BE2C (cell line): Measurements from ENCODE around the gene RAPGEF6.

Experiments
- DNase-seq: peaks from one replicate; pipeline ENCODE4 v3.0.0-alpha.2; 2020
- H3K27me3 ChIP-seq: fragments of 250-450 bp; sonication (Bioruptor Pico); 2 replicates; pipeline ENCODE4 v1.5.1; 2020; ENCODE audit warnings: mild to moderate bottlenecking
- H3K36me3 ChIP-seq: fragments of 250-450 bp; sonication (Bioruptor Pico); 2 replicates; pipeline ENCODE4 v1.5.1; 2020; ENCODE audit warnings: mild to moderate bottlenecking
- H3K4me1 ChIP-seq: fragments of 250-450 bp; sonication (Bioruptor Pico); 2 replicates; pipeline ENCODE4 v1.5.1; 2020
- H3K4me3 ChIP-seq: 2 replicates; pipeline ENCODE4 v1.5.1; 2011; ENCODE audit warnings: low read depth, low read length
- H3K9me3 ChIP-seq: fragments of 250-450 bp; sonication (Bioruptor Pico); 2 replicates; pipeline ENCODE4 v1.5.1; 2020
- TF ChIP-seq, protein P1 (sequence below): IDR thresholded peaks from 2 replicates; pipeline ENCODE4 v1.5.1; 2012; ENCODE audit warnings: mild to moderate bottlenecking, low read depth, low read length

Gene RAPGEF6

DNA sequence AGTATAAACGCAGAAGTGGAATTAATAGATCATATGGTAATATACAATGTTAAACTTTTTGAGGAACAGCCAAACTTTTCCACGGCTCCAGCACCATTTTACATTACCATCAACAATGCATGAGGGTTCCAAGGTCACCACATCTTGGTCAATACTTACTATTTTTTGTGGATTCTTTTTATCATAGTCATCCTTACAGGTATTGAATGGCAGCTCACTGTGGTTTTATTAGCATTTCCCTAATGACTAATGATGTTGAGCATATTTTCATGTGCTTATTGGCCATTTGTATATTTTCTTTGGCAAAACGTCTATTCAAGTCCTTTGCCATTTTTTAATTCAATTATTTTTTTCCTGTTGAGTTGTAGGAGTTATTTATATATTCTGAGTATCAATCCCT, 14.1 kb upstream of the RAPGEF6 start:
- peaks cover 20% of the 10 kb centered on the region for H3K36me3 ChIP-seq
- TF ChIP-seq, protein P1, sequence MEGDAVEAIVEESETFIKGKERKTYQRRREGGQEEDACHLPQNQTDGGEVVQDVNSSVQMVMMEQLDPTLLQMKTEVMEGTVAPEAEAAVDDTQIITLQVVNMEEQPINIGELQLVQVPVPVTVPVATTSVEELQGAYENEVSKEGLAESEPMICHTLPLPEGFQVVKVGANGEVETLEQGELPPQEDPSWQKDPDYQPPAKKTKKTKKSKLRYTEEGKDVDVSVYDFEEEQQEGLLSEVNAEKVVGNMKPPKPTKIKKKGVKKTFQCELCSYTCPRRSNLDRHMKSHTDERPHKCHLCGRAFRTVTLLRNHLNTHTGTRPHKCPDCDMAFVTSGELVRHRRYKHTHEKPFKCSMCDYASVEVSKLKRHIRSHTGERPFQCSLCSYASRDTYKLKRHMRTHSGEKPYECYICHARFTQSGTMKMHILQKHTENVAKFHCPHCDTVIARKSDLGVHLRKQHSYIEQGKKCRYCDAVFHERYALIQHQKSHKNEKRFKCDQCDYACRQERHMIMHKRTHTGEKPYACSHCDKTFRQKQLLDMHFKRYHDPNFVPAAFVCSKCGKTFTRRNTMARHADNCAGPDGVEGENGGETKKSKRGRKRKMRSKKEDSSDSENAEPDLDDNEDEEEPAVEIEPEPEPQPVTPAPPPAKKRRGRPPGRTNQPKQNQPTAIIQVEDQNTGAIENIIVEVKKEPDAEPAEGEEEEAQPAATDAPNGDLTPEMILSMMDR: no peak

DNA sequence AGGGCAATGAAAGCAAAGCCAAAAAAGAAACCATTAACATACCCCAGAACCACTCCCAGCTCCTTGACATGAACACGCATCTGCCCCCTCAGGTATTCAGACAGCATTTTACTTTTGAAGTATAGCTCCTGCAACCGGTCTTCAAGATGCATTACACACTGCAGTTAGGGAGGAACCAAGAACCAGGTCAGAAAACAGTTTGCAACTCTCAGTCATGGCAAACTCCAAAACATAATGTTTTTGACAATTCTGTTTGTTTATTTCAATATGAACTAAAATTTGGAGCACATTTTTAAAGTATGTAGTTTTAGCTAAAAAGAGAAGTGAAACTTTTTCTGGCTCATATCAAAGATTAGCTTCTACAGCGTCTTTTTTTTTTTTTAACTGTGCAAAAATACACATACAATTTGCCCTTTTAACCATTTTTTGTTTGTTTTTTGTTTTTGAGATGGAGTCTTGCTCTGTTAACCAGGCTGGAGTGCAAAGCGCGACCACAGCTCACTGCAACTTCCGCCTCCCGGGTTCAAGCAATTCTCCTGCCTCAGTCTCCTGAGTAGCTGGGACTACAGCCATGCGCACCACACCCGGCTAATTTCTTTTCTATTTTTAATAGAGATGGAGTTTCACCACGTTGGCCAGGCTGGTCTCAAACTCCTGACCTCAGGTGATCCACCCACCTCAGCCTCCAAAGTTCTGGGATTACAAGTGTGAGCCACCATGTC, 12.2 kb upstream of the RAPGEF6 start:
- H3K36me3 ChIP-seq: peaks cover 16% of the 10 kb centered on the region
- DNase-seq: no peak
- H3K4me3 ChIP-seq: no peak overlapping the region
- TF ChIP-seq, protein P1: no peak
- H3K4me1 ChIP-seq: no peaks in the 10 kb centered on the region
- no peaks in the 10 kb centered on the region for H3K9me3 ChIP-seq
- H3K27me3 ChIP-seq: no peaks in the 10 kb centered on the region

More for the DNA sequence above, 14.1 kb upstream of the RAPGEF6 start:
- no peaks in the 10 kb centered on the region for H3K9me3 ChIP-seq
- no peak for DNase-seq
- no peak overlapping the region for H3K4me3 ChIP-seq
- H3K27me3 ChIP-seq: no peaks in the 10 kb centered on the region
- H3K4me1 ChIP-seq: no peaks in the 10 kb centered on the region

DNA sequence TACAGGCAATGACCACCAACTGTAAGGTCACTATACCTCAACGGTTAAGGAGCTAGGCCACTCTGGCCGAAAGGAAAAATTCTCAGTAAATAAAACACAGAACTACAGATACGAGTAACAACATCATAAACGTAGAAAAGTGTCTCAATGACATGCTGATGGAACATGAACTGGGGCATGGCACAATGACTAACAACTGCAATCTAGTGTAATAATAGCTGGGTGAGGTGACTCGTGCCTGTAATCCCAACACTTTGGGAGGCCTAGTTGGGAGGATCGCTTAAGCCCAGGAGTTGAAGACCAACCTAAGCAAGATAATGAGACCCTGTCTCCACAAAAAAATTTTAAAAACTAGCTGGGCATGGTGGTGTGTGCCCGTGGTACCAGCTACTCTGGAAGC, 9.8 kb upstream of the RAPGEF6 start:
- H3K27me3 ChIP-seq: no peaks in the 10 kb centered on the region
- no peaks in the 10 kb centered on the region for H3K9me3 ChIP-seq
- peaks cover 2% of the 10 kb centered on the region for H3K36me3 ChIP-seq
- no peaks in the 10 kb centered on the region for H3K4me1 ChIP-seq
- no peak for DNase-seq
- no peak overlapping the region for H3K4me3 ChIP-seq
- TF ChIP-seq, protein P1: no peak

DNA sequence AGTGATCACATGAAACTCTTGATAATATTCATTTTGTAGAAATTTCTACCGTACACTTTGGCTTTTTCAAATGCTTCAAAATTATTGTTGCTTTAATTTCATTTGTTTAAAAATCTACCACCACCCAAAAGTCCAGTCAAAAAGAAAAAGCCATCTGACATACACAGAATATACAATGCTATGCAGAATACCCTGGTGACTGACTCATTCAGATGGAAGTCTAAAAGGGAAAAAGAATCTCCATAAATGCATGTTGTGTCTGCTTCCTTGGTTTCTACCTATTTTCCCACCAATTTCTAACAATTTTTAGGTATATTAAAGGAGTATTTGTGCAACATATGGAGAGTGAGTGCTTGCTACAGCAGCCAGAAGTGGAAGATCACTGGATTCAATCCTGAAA, 9.3 kb upstream of the RAPGEF6 start:
- no peaks in the 10 kb centered on the region; the same call in none of the 2 replicates for H3K36me3 ChIP-seq
- no peak overlapping the region for H3K4me3 ChIP-seq
- TF ChIP-seq, protein P1: no peak
- no peaks in the 10 kb centered on the region for H3K27me3 ChIP-seq
- H3K4me1 ChIP-seq: no peaks in the 10 kb centered on the region
- H3K9me3 ChIP-seq: no peaks in the 10 kb centered on the region
- DNase-seq: no peak

DNA sequence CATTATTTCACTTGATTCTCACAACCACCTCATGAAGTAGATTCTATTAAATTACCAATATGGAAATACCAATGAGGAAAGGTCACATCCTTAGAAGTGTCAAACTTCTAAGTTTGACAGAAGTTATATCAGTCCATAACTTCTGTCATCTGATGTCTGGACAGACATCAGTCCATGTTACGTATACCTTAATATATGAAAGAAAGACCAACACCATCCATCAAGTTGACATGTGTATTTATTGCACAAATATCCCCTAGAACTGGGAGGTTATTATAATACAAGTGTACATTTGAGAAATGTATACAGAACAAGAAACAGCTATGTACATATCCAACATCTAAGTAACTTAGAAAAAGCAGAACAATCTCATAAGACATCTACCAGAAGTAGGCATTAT, 6.5 kb upstream of the RAPGEF6 start:
- H3K4me3 ChIP-seq: no peak overlapping the region
- H3K27me3 ChIP-seq: no peaks in the 10 kb centered on the region
- no peaks in the 10 kb centered on the region for H3K9me3 ChIP-seq
- TF ChIP-seq, protein P1: no peak
- no peak for DNase-seq
- no peaks in the 10 kb centered on the region for H3K4me1 ChIP-seq
- no peaks in the 10 kb centered on the region; the same call in 1 of the 2 replicates for H3K36me3 ChIP-seq

DNA sequence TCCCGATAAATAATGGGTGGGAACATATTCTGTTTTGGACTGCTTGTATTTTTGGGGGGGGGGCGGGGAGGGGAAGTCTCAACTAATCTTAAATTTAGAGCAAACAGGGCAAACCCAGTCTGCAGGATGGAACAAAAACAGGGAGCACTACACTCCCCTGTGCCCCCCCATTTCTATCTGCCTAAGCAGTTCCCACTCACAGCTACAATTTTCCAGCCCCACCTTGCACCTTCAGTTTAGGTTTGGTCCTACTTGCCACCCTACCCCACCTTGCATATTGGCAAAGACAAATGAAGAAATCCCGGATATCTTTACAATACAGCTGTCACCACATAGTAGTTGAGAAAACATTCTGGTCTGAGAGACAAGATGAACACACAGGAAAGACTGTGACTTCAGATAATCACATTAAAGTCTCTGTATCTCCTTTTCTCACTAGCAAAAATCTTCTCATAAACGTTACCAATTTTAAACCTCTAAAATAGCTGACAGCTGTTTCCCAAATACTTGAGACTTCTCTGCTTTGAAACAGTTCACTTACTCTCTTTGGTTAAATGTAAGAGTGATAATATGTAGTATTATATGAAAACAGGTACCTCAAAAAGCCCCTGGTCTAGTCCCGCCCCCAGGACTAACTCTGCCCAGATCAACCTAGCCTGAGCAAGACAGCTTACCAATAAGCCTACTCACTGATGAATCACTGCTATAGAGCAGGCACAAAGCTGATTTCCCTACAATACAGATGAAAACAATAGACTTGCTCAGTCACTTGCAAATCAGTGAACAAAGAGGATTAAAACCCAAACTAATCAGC, 5.2 kb upstream of the RAPGEF6 start:
- no peaks in the 10 kb centered on the region for H3K27me3 ChIP-seq
- no peak for DNase-seq
- H3K4me3 ChIP-seq: no peak overlapping the region
- TF ChIP-seq, protein P1: no peak
- no peaks in the 10 kb centered on the region for H3K9me3 ChIP-seq
- no peaks in the 10 kb centered on the region for H3K36me3 ChIP-seq
- no peaks in the 10 kb centered on the region for H3K4me1 ChIP-seq
